Hematopoietic multipotent progenitor cell treated with erythropoietin and hydrocortisone succinate and interleukin-3 and kit ligand, for 17 days (in vitro differentiated cells): Measurements from ENCODE around the gene YEATS4.

Experiments
- DNase-seq: peaks from one replicate; pipeline ENCODE4 v3.0.0-alpha.2; 2015; ENCODE audit warnings: low spot score

The YEATS4 gene

GRCh38 chr12:69342421-69342820, 17.1 kb upstream of the YEATS4 start:
- DNase-seq = no peak

GRCh38 chr12:69343357-69343756, 16.2 kb upstream of the YEATS4 start:
- no peak for DNase-seq

- DNase-seq = no peak
Observed at GRCh38 chr12:69343885-69344612, 15.5 kb upstream of the YEATS4 start.

- no peak for DNase-seq
Observed at GRCh38 chr12:69345077-69345476, 14.5 kb upstream of the YEATS4 start.

GRCh38 chr12:69345742-69346141, 13.8 kb upstream of the YEATS4 start:
- peak; percentile 23 for DNase-seq

GRCh38 chr12:69348162-69348938, 11.2 kb upstream of the YEATS4 start, which contains the start of gene LYZ:
Gene LYZ, plus strand, starts transcription at chr12:69348381. Its CDS starts 28 bp downstream, at chr12:69348409.
- no peak for DNase-seq

- DNase-seq = no peak
Observed at GRCh38 chr12:69350002-69350626, 9.4 kb upstream of the YEATS4 start.

GRCh38 chr12:69350777-69351176, 8.8 kb upstream of the YEATS4 start:
- no peak for DNase-seq

GRCh38 chr12:69351462-69352236, 7.9 kb upstream of the YEATS4 start:
- DNase-seq = no peak

- no peak for DNase-seq
Observed at GRCh38 chr12:69352904-69353303, 6.6 kb upstream of the YEATS4 start.

- no peak for DNase-seq
Observed at GRCh38 chr12:69354172-69354555, 5.4 kb upstream of the YEATS4 start.

GRCh38 chr12:69354556-69355187, 4.9 kb upstream of the YEATS4 start:
- peak; percentile 33 for DNase-seq

- DNase-seq = no peak
Observed at GRCh38 chr12:69355363-69356028, 4.0 kb upstream of the YEATS4 start.

GRCh38 chr12:69360348-69360672, 767 bp downstream of the YEATS4 start:
- no peak for DNase-seq

- no peak for DNase-seq
Observed at GRCh38 chr12:69366796-69367195, 7.3 kb downstream of the YEATS4 start.

GRCh38 chr12:69368171-69368570, 8.6 kb downstream of the YEATS4 start:
- DNase-seq = no peak

- no peak for DNase-seq
Observed at GRCh38 chr12:69383074-69383473, 23.5 kb downstream of the YEATS4 start.

GRCh38 chr12:69385038-69385437, 25.5 kb downstream of the YEATS4 start:
- DNase-seq = no peak

- DNase-seq = no peak
Observed at GRCh38 chr12:69386921-69387320, 27.4 kb downstream of the YEATS4 start.

- peak; percentile 19 for DNase-seq
Observed at GRCh38 chr12:69388371-69388770, 28.8 kb downstream of the YEATS4 start.

- no peak for DNase-seq
Observed at GRCh38 chr12:69389831-69390230, 30.3 kb downstream of the YEATS4 start.
